ENCODE measurements around the gene AIRE. TPM values are rescaled to one million over a fixed set of nuclear protein-coding genes. Genes with fewer than 3 reads are reported as not detected.

The AIRE gene
- total RNA-seq, 1 donor from 2014 or later = not detected

DNA sequence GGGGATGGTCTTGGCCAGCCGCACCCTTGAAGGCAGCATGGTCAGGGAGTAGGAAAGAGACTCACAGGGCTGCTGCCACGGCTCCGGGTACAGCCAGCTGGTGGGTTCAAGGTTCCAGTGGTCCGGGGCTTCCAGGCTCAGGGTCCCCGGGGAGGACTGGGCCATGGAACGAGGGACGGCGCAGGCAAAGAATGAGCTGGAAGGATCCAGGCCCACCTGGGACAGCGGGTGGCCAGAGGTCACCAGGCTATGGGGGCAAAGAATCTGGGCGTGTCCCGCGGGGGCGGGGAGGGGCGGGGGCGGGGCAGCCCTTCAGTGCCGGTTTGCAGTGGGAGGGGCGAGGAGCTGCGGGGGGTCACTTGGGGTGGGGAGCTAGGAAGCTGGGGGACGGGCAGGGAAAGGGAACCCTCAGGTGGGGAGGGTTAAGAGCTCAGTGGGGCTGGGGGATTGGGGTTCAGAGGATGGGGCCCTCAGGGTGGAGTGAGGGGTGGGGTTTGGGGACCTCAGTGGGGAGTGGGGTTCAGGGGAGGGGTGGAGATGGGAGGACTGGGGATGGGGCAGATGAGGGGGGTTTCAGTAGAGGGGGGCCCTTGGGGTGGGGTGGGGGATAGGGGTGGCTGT lies 23.9 kb upstream of the AIRE start, which contains the start of gene DNMT3L:
DNMT3L (minus strand) TSS at position 223 of the 621 bp plus-strand sequence. CDS start 638 bp downstream, outside the sequence.
- H3K27me3 Mint-ChIP-seq (ENCODE audit: insufficient read depth, low read depth) = peaks cover 14% of the 10 kb centered on the region
- Histone ChIP-seq H3K9ac (no peak within 1 kb of the TSS), H3K4me2 (no peak within 1 kb of the TSS), H3F3A (ENCODE audit: low read depth) (peaks cover 14% of the 10 kb centered on the region), H3K4me3 (no peak within 1 kb of the TSS), H3K4me1 (peaks cover 11% of the 10 kb centered on the region), H4K20me1 (ENCODE audit: low read depth) (no peaks in the 10 kb centered on the region), H3K79me2 (ENCODE audit: low read depth) (no peaks in the 10 kb centered on the region), H2AFZ (replicated peaks) (no peak within 1 kb of the TSS), H3K36me3 (no peaks in the 10 kb centered on the region), H3K9me3 (ENCODE audit: low read depth) (no peaks in the 10 kb centered on the region), H3K27ac (no peak within 1 kb of the TSS), H3K27me3 (no peaks in the 10 kb centered on the region)
- no peak within 1 kb of the TSS for H3K27ac Mint-ChIP-seq
- no peaks in the 10 kb centered on the region for H3K36me3 Mint-ChIP-seq
- no peak for DNase-seq (ENCODE audit: low spot score)
- TF ChIP-seq EZH2 (IDR thresholded peaks at IDR 0.05) (no peak), EZH2phosphoT487 (IDR thresholded peaks at IDR 0.05) (no peak)
- TF ChIP-seq, protein P1, sequence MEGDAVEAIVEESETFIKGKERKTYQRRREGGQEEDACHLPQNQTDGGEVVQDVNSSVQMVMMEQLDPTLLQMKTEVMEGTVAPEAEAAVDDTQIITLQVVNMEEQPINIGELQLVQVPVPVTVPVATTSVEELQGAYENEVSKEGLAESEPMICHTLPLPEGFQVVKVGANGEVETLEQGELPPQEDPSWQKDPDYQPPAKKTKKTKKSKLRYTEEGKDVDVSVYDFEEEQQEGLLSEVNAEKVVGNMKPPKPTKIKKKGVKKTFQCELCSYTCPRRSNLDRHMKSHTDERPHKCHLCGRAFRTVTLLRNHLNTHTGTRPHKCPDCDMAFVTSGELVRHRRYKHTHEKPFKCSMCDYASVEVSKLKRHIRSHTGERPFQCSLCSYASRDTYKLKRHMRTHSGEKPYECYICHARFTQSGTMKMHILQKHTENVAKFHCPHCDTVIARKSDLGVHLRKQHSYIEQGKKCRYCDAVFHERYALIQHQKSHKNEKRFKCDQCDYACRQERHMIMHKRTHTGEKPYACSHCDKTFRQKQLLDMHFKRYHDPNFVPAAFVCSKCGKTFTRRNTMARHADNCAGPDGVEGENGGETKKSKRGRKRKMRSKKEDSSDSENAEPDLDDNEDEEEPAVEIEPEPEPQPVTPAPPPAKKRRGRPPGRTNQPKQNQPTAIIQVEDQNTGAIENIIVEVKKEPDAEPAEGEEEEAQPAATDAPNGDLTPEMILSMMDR (IDR thresholded peaks at IDR 0.05) = no peak
- no peak within 1 kb of the TSS for H3K4me3 Mint-ChIP-seq
- H3K4me1 Mint-ChIP-seq = peaks cover 5% of the 10 kb centered on the region
- peaks cover 10% of the 10 kb centered on the region for H3K9me3 Mint-ChIP-seq

DNA sequence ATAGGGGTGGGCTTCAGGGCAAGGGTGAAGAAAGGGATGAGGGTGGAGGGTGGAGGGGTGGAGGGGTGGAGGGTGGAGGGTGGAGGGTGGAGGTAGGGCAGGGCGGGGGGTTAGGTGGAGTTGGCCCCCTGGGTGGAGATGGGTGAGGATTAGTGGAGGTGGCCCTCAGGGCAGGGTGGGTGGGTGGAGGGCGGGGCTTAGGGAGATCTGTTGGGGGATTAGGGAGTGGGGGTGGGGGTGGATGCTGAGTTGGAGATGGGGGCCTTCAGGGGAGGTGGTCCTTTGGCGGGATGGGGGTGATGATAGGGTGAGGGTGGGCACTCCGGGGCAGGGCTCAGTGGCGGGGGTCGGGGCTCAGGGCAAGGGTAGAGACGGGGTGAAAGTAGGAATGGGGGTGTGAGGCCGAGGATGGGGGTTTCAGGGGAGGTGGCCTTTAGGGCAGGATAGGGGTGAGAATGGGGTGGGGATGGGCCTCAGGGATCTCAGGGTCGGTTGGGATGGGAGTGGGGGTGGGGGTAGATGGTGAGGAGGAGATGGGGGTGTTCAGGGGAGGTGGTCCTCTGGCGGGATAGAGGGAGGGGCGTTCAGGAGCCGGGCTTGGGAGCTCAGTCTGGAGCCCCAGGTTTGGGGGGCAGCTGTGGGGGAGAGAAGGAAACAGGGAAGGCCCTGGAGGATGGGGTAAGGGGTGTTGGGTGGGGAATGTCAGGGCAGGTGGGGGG lies 23.2 kb upstream of the AIRE start:
- peaks cover 5% of the 10 kb centered on the region for H3K4me1 Mint-ChIP-seq
- H3K9ac ChIP-seq = no peak overlapping the region
- H3F3A ChIP-seq (ENCODE audit: low read depth) = peaks cover 14% of the 10 kb centered on the region
- no peaks in the 10 kb centered on the region for H3K27me3 ChIP-seq
- no peaks in the 10 kb centered on the region for H3K9me3 ChIP-seq (ENCODE audit: low read depth)
- H3K27ac ChIP-seq = no peak overlapping the region
- H2AFZ ChIP-seq (replicated peaks) = no peak overlapping the region
- H3K36me3 Mint-ChIP-seq = no peaks in the 10 kb centered on the region
- H3K79me2 ChIP-seq (ENCODE audit: low read depth) = no peaks in the 10 kb centered on the region
- no peaks in the 10 kb centered on the region for H3K36me3 ChIP-seq
- TF ChIP-seq, protein P1 (IDR thresholded peaks at IDR 0.05) = no peak
- TF ChIP-seq EZH2 (IDR thresholded peaks at IDR 0.05) = no peak
- no peak for TF ChIP-seq EZH2phosphoT487 (IDR thresholded peaks at IDR 0.05)
- peaks cover 11% of the 10 kb centered on the region for H3K4me1 ChIP-seq
- DNase-seq (ENCODE audit: low spot score) = no peak
- no peaks in the 10 kb centered on the region for H4K20me1 ChIP-seq (ENCODE audit: low read depth)
- H3K27ac Mint-ChIP-seq = no peak overlapping the region
- peaks cover 14% of the 10 kb centered on the region for H3K27me3 Mint-ChIP-seq (ENCODE audit: insufficient read depth, low read depth)
- H3K9me3 Mint-ChIP-seq = peaks cover 10% of the 10 kb centered on the region
- H3K4me3 Mint-ChIP-seq = no peak overlapping the region
- H3K4me3 ChIP-seq = no peak overlapping the region
- H3K4me2 ChIP-seq = no peak overlapping the region

DNA sequence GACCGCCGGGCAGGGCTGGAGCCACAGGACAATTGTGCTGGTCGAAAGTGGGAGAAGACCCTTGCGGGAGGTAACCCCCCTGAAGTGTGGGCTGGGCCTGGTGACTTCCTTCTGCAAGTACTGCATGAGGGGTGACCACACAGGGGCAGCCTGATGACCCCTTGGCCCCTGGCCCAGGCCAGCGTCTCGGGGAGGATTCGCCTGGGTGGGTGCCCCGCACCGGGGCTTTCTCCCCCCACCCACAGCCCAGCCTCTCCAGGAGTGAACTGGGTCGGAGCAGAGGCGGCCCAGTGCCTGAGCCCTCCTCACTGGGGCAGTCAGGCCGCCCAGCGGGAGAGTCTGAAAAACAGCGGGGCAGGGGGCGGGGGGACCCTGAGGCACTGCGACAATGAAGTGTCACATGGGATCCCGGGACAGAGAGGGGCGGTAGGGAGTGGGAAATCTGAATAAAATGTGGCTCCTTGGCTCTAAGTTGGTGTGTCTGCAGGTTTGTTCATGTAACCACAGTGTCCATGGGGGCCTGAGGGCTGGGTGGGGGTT lies 22.4 kb upstream of the AIRE start:
- TF ChIP-seq EZH2 (IDR thresholded peaks at IDR 0.05) (no peak), EZH2phosphoT487 (IDR thresholded peaks at IDR 0.05) (no peak)
- TF ChIP-seq, protein P1 (IDR thresholded peaks at IDR 0.05) = no peak
- peaks cover 9% of the 10 kb centered on the region for H3K27me3 Mint-ChIP-seq (ENCODE audit: insufficient read depth, low read depth)
- DNase-seq (ENCODE audit: low spot score) = peak; percentile 80
- Histone ChIP-seq H3K27ac (peak overlapping the region; percentile 63), H3K4me1 (peaks cover 11% of the 10 kb centered on the region), H3K4me3 (peak overlapping the region; percentile 9), H3K36me3 (no peaks in the 10 kb centered on the region), H3K9me3 (ENCODE audit: low read depth) (no peaks in the 10 kb centered on the region), H3K79me2 (ENCODE audit: low read depth) (no peaks in the 10 kb centered on the region), H3F3A (ENCODE audit: low read depth) (peaks cover 14% of the 10 kb centered on the region), H2AFZ (replicated peaks) (peak overlapping the region; percentile 60), H4K20me1 (ENCODE audit: low read depth) (no peaks in the 10 kb centered on the region), H3K27me3 (no peaks in the 10 kb centered on the region), H3K4me2 (peak overlapping the region; percentile 71), H3K9ac (peak overlapping the region; percentile 20)
- peaks cover 10% of the 10 kb centered on the region for H3K9me3 Mint-ChIP-seq
- peaks cover 5% of the 10 kb centered on the region for H3K4me1 Mint-ChIP-seq
- H3K36me3 Mint-ChIP-seq = no peaks in the 10 kb centered on the region
- peak overlapping the region; percentile 81 for H3K27ac Mint-ChIP-seq
- H3K4me3 Mint-ChIP-seq = peak overlapping the region; percentile 55
